ENCODE results near the gene HBG1.

Gene HBG1

GRCh38 chr11:5288906-5289550, 39.4 kb upstream of the HBG1 start:
- no peak overlapping the region for H3K14ac ChIP-seq (ENCODE audit: low read length in 2 of 2)

GRCh38 chr11:5288108-5288905, 38.6 kb upstream of the HBG1 start:
- H3K9ac ChIP-seq (ENCODE audit: low read length), result no peak overlapping the region
- no peak overlapping the region for H3K23ac ChIP-seq (ENCODE audit: low read length in 2 of 2)
- no peak overlapping the region for H3K4ac ChIP-seq (ENCODE audit: low read depth in 1 of 2, low read length in 2 of 2)
- H3K4me3 ChIP-seq (ENCODE audit: insufficient read depth in 1 of 2, low read depth in 1 of 2, low read length in 2 of 2), result no peak overlapping the region
- no peak overlapping the region for H2AFZ ChIP-seq (ENCODE audit: low read depth, low read length)
- no peak overlapping the region for H3K27ac ChIP-seq (ENCODE audit: low read length, poor library complexity, severe bottlenecking)
- no peak overlapping the region for H3K4me2 ChIP-seq (ENCODE audit: low read length, poor library complexity, severe bottlenecking)
- no peak overlapping the region for H3K14ac ChIP-seq (ENCODE audit: low read length in 2 of 2)
- H3K18ac ChIP-seq (ENCODE audit: low read depth in 1 of 2, low read length in 2 of 2), result no peak overlapping the region
- no peaks in the 10 kb centered on the region for H3K27me3 ChIP-seq (ENCODE audit: control insufficient read depth in 1 of 2, insufficient read depth in 1 of 2, low read length in 2 of 2)
- no peaks in the 10 kb centered on the region for H3K36me3 ChIP-seq (ENCODE audit: control insufficient read depth in 1 of 2, insufficient read depth in 2 of 2, low read depth in 1 of 2, low read length in 2 of 2)
- H4K8ac ChIP-seq (ENCODE audit: low read length), result no peak overlapping the region
- H3K4me1 ChIP-seq (ENCODE audit: control insufficient read depth, insufficient read depth, low read depth, low read length), result no peaks in the 10 kb centered on the region
- no peak overlapping the region for H2BK12ac ChIP-seq (ENCODE audit: low read length in 2 of 2)
- H2BK5ac ChIP-seq (ENCODE audit: low read depth, low read length, poor library complexity, severe bottlenecking), result no peak overlapping the region
- 66% methylated on average over 5 of the region's 7 CpGs for WGBS
- H2BK15ac ChIP-seq (ENCODE audit: low read depth, poor library complexity, severe bottlenecking), result no peak overlapping the region
- no peaks in the 10 kb centered on the region for H3K9me3 ChIP-seq (ENCODE audit: control insufficient read depth, low read length)
- H3K79me1 ChIP-seq (replicated peaks; ENCODE audit: low read length, poor library complexity, severe bottlenecking), result no peaks in the 10 kb centered on the region
- peak; percentile 26 for DNase-seq
- H2BK120ac ChIP-seq (ENCODE audit: low read depth, low read length), result no peak overlapping the region
- H2AK5ac ChIP-seq (ENCODE audit: low read length, severe bottlenecking), result no peak overlapping the region
- H4K91ac ChIP-seq (ENCODE audit: low read length), result no peak overlapping the region

More at GRCh38 chr11:5288906-5289550, 39.4 kb upstream of the HBG1 start:
- peak; percentile 6 for DNase-seq
- no peak overlapping the region for H3K23ac ChIP-seq (ENCODE audit: low read length in 2 of 2)
- no peak overlapping the region for H3K18ac ChIP-seq (ENCODE audit: low read depth in 1 of 2, low read length in 2 of 2)
- no peak overlapping the region for H3K4ac ChIP-seq (ENCODE audit: low read depth in 1 of 2, low read length in 2 of 2)
- no peaks in the 10 kb centered on the region for H3K79me1 ChIP-seq (replicated peaks; ENCODE audit: low read length, poor library complexity, severe bottlenecking)
- H2AK5ac ChIP-seq (ENCODE audit: low read length, severe bottlenecking), result no peak overlapping the region
- H3K4me3 ChIP-seq (ENCODE audit: insufficient read depth in 1 of 2, low read depth in 1 of 2, low read length in 2 of 2), result no peak overlapping the region
- H4K8ac ChIP-seq (ENCODE audit: low read length), result no peak overlapping the region
- no peak overlapping the region for H4K91ac ChIP-seq (ENCODE audit: low read length)
- no peak overlapping the region for H2BK5ac ChIP-seq (ENCODE audit: low read depth, low read length, poor library complexity, severe bottlenecking)
- no peak overlapping the region for H2BK15ac ChIP-seq (ENCODE audit: low read depth, poor library complexity, severe bottlenecking)
- H3K4me2 ChIP-seq (ENCODE audit: low read length, poor library complexity, severe bottlenecking), result no peak overlapping the region
- no peaks in the 10 kb centered on the region for H3K9me3 ChIP-seq (ENCODE audit: control insufficient read depth, low read length)
- H3K9ac ChIP-seq (ENCODE audit: low read length), result no peak overlapping the region
- no peak overlapping the region for H3K27ac ChIP-seq (ENCODE audit: low read length, poor library complexity, severe bottlenecking)
- no peaks in the 10 kb centered on the region for H3K27me3 ChIP-seq (ENCODE audit: control insufficient read depth in 1 of 2, insufficient read depth in 1 of 2, low read length in 2 of 2)
- H2BK12ac ChIP-seq (ENCODE audit: low read length in 2 of 2), result no peak overlapping the region
- H3K4me1 ChIP-seq (ENCODE audit: control insufficient read depth, insufficient read depth, low read depth, low read length), result no peaks in the 10 kb centered on the region
- H2AFZ ChIP-seq (ENCODE audit: low read depth, low read length), result no peak overlapping the region
- H3K36me3 ChIP-seq (ENCODE audit: control insufficient read depth in 1 of 2, insufficient read depth in 2 of 2, low read depth in 1 of 2, low read length in 2 of 2), result no peaks in the 10 kb centered on the region
- no peak overlapping the region for H2BK120ac ChIP-seq (ENCODE audit: low read depth, low read length)
- 76% methylated on average over 6 of the region's 6 CpGs for WGBS

- Histone ChIP-seq H2AK5ac (ENCODE audit: low read length, severe bottlenecking) (no peak overlapping the region), H2AFZ (ENCODE audit: low read depth, low read length) (no peak overlapping the region), H3K4ac (ENCODE audit: low read depth in 1 of 2, low read length in 2 of 2) (no peak overlapping the region), H3K9ac (ENCODE audit: low read length) (no peak overlapping the region), H3K14ac (ENCODE audit: low read length in 2 of 2) (no peak overlapping the region), H2BK12ac (ENCODE audit: low read length in 2 of 2) (no peak overlapping the region), H2BK120ac (ENCODE audit: low read depth, low read length) (no peak overlapping the region), H3K9me3 (ENCODE audit: control insufficient read depth, low read length) (no peaks in the 10 kb centered on the region), H3K27ac (ENCODE audit: low read length, poor library complexity, severe bottlenecking) (no peak overlapping the region), H3K4me2 (ENCODE audit: low read length, poor library complexity, severe bottlenecking) (no peak overlapping the region), H3K27me3 (ENCODE audit: control insufficient read depth in 1 of 2, insufficient read depth in 1 of 2, low read length in 2 of 2) (no peaks in the 10 kb centered on the region), H3K4me1 (ENCODE audit: control insufficient read depth, insufficient read depth, low read depth, low read length) (no peaks in the 10 kb centered on the region), H3K23ac (ENCODE audit: low read length in 2 of 2) (no peak overlapping the region), H3K36me3 (ENCODE audit: control insufficient read depth in 1 of 2, insufficient read depth in 2 of 2, low read depth in 1 of 2, low read length in 2 of 2) (no peaks in the 10 kb centered on the region), H3K79me1 (replicated peaks; ENCODE audit: low read length, poor library complexity, severe bottlenecking) (no peaks in the 10 kb centered on the region), H2BK5ac (ENCODE audit: low read depth, low read length, poor library complexity, severe bottlenecking) (no peak overlapping the region), H4K8ac (ENCODE audit: low read length) (no peak overlapping the region), H2BK15ac (ENCODE audit: low read depth, poor library complexity, severe bottlenecking) (no peak overlapping the region), H3K4me3 (ENCODE audit: insufficient read depth in 1 of 2, low read depth in 1 of 2, low read length in 2 of 2) (no peak overlapping the region), H3K18ac (ENCODE audit: low read depth in 1 of 2, low read length in 2 of 2) (no peak overlapping the region), H4K91ac (ENCODE audit: low read length) (no peak overlapping the region)
- no peak for DNase-seq
- WGBS, result 86% methylated on average over 2 of the region's 3 CpGs
Measured at GRCh38 chr11:5286901-5287300, 37.2 kb upstream of the HBG1 start.

- H2AK5ac ChIP-seq (ENCODE audit: low read length, severe bottlenecking), result no peak overlapping the region
- H2BK5ac ChIP-seq (ENCODE audit: low read depth, low read length, poor library complexity, severe bottlenecking), result no peak overlapping the region
- no peak overlapping the region for H3K14ac ChIP-seq (ENCODE audit: low read length in 2 of 2)
- H3K4me3 ChIP-seq (ENCODE audit: insufficient read depth in 1 of 2, low read depth in 1 of 2, low read length in 2 of 2), result no peak overlapping the region
- no peak overlapping the region for H3K4me2 ChIP-seq (ENCODE audit: low read length, poor library complexity, severe bottlenecking)
- no peak overlapping the region for H3K23ac ChIP-seq (ENCODE audit: low read length in 2 of 2)
- H2BK120ac ChIP-seq (ENCODE audit: low read depth, low read length), result no peak overlapping the region
- no peaks in the 10 kb centered on the region for H3K79me1 ChIP-seq (replicated peaks; ENCODE audit: low read length, poor library complexity, severe bottlenecking)
- no peak overlapping the region for H4K91ac ChIP-seq (ENCODE audit: low read length)
- H3K27me3 ChIP-seq (ENCODE audit: control insufficient read depth in 1 of 2, insufficient read depth in 1 of 2, low read length in 2 of 2), result no peaks in the 10 kb centered on the region
- no peak overlapping the region for H2BK15ac ChIP-seq (ENCODE audit: low read depth, poor library complexity, severe bottlenecking)
- no peak overlapping the region for H3K9ac ChIP-seq (ENCODE audit: low read length)
- no peak for DNase-seq
- H3K36me3 ChIP-seq (ENCODE audit: control insufficient read depth in 1 of 2, insufficient read depth in 2 of 2, low read depth in 1 of 2, low read length in 2 of 2), result no peaks in the 10 kb centered on the region
- WGBS, result 100% methylated on average over 1 of the region's 1 CpG
- no peaks in the 10 kb centered on the region for H3K9me3 ChIP-seq (ENCODE audit: control insufficient read depth, low read length)
- H2BK12ac ChIP-seq (ENCODE audit: low read length in 2 of 2), result no peak overlapping the region
- H3K4ac ChIP-seq (ENCODE audit: low read depth in 1 of 2, low read length in 2 of 2), result no peak overlapping the region
- no peaks in the 10 kb centered on the region for H3K4me1 ChIP-seq (ENCODE audit: control insufficient read depth, insufficient read depth, low read depth, low read length)
- no peak overlapping the region for H3K18ac ChIP-seq (ENCODE audit: low read depth in 1 of 2, low read length in 2 of 2)
- H2AFZ ChIP-seq (ENCODE audit: low read depth, low read length), result no peak overlapping the region
- no peak overlapping the region for H4K8ac ChIP-seq (ENCODE audit: low read length)
- no peak overlapping the region for H3K27ac ChIP-seq (ENCODE audit: low read length, poor library complexity, severe bottlenecking)
Measured at GRCh38 chr11:5286351-5286750, 36.7 kb upstream of the HBG1 start.
